Chondrocyte (in vitro differentiated cells): Measurements from ENCODE around the gene PLCB3. TPM values are rescaled to one million over a fixed set of nuclear protein-coding genes. Genes with fewer than 3 reads are reported as not detected.

Experiments
- DNase-seq: peaks from one replicate; pipeline ENCODE4 v3.0.0; 2021; ENCODE audit warnings: mixed read lengths, low spot score
- H3K27ac Mint-ChIP-seq: one replicate; pipeline ENCODE4 v1.8.0; 2021; ENCODE audit warnings: mild to moderate bottlenecking, moderate library complexity, mixed read lengths; ENCODE audit not compliant: unreplicated experiment
- H3K27me3 Mint-ChIP-seq: 2 replicates; pipeline ENCODE4 v1.8.0; 2021; ENCODE audit warnings: low read depth, mixed read lengths
- H3K36me3 Mint-ChIP-seq: 2 replicates; pipeline ENCODE4 v1.8.0; 2021; ENCODE audit warnings: low read depth, mixed read lengths
- H3K4me1 Mint-ChIP-seq: 2 replicates; pipeline ENCODE4 v1.8.0; 2021; ENCODE audit warnings: low read depth, mild to moderate bottlenecking, mixed read lengths
- H3K4me3 Mint-ChIP-seq: one replicate; pipeline ENCODE4 v1.8.0; 2021; ENCODE audit warnings: mild to moderate bottlenecking, moderate library complexity, mixed read lengths; ENCODE audit not compliant: unreplicated experiment
- H3K9me3 Mint-ChIP-seq: 2 replicates; pipeline ENCODE4 v1.8.0; 2021; ENCODE audit warnings: low read depth, mixed read lengths
- total RNA-seq: library from RNA; stranded (reverse); gene quantifications from 3 replicates; pipeline ENCODE4 v1.2.1, GENCODE V29; 2021
- TF ChIP-seq, protein P1 (sequence below): fragments of 200-600 bp; sonication (generic); IDR thresholded peaks from 2 replicates; pipeline ENCODE4 v1.5.0; 2021; ENCODE audit warnings: antibody characterized with exemption, mild to moderate bottlenecking, moderate library complexity

Gene PLCB3
- total RNA-seq, 1 donor from 2014 or later: 47.2 TPM

DNA sequence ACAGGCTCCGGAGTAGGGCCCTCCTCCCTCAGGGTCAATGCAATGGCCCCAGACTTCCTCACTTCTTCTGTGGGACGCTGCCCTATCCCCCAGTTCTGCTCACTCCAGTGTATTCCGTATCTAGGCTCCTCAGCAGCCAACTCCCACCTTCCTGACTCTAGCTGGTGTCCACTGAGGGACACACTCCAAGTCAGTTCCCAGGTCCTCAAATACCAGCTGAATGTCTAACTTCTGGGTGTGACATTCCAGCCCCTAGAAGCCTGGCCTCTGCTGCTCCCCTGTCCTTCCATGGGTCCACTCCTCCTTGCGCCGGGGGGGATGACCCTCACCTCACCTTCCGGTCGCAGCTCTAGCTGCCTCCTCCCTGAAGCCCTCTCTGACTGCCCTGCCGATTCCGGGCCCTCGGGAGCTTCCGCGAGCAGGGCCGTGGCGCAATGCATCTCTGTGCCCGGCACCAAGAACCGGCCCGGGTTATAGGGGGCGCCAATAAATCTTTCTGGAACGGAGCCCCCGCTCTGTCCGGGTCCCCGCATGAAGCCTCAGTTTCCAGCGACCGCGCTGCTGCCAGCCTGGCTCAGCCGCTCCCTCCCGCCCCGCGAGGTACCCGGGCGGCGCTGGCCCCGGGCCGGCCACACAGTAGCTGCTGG lies 17.7 kb downstream of the PLCB3 start:
- Mint-ChIP-seq H3K4me3 (peak overlapping the region; percentile 91), H3K27me3 (no peaks in the 10 kb centered on the region), H3K9me3 (no peaks in the 10 kb centered on the region), H3K36me3 (peaks cover 6% of the 10 kb centered on the region), H3K27ac (peak overlapping the region; percentile 99), H3K4me1 (peaks cover 25% of the 10 kb centered on the region)
- TF ChIP-seq, protein P1, sequence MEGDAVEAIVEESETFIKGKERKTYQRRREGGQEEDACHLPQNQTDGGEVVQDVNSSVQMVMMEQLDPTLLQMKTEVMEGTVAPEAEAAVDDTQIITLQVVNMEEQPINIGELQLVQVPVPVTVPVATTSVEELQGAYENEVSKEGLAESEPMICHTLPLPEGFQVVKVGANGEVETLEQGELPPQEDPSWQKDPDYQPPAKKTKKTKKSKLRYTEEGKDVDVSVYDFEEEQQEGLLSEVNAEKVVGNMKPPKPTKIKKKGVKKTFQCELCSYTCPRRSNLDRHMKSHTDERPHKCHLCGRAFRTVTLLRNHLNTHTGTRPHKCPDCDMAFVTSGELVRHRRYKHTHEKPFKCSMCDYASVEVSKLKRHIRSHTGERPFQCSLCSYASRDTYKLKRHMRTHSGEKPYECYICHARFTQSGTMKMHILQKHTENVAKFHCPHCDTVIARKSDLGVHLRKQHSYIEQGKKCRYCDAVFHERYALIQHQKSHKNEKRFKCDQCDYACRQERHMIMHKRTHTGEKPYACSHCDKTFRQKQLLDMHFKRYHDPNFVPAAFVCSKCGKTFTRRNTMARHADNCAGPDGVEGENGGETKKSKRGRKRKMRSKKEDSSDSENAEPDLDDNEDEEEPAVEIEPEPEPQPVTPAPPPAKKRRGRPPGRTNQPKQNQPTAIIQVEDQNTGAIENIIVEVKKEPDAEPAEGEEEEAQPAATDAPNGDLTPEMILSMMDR: no peak
- no peak for DNase-seq

DNA sequence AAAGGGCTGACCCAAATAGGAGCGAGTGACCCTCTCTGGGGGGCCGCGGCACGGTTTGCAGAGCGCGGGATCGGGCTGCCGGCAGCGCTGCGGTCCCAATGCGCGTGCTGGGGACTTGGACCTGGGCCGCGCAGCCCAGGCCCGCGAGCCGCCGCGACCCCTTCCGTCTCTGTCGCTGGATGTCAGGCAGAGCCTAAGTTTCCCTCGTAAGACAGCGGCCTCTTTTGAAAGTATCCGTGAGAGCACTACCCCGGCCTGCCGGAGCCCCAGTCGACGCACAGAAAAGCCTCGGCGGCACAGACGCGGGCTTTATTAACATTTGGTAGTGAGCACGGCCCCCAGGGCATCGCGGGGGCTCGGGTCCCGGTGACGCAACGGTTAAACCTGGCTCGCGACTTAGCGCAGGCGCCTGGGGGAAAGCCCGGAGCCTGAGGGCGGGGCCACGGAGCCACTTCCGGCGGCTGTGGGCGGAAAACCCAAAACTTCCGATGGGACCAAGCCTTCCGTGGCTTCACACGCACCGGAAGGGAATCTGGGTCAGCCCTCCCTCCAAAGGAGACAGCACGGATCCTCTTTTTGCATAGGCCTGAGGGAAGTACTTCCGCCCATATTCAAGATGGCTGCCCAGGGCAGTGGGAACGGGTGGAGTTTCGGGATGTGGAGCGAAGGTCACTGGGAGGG lies 18.4 kb downstream of the PLCB3 start:
- Mint-ChIP-seq H3K27me3 (no peaks in the 10 kb centered on the region), H3K36me3 (peaks cover 6% of the 10 kb centered on the region), H3K4me3 (peak overlapping the region; percentile 91), H3K27ac (peak overlapping the region; percentile 99), H3K4me1 (peaks cover 25% of the 10 kb centered on the region), H3K9me3 (no peaks in the 10 kb centered on the region)
- no peak for DNase-seq
- TF ChIP-seq, protein P1: peak; percentile 66

DNA sequence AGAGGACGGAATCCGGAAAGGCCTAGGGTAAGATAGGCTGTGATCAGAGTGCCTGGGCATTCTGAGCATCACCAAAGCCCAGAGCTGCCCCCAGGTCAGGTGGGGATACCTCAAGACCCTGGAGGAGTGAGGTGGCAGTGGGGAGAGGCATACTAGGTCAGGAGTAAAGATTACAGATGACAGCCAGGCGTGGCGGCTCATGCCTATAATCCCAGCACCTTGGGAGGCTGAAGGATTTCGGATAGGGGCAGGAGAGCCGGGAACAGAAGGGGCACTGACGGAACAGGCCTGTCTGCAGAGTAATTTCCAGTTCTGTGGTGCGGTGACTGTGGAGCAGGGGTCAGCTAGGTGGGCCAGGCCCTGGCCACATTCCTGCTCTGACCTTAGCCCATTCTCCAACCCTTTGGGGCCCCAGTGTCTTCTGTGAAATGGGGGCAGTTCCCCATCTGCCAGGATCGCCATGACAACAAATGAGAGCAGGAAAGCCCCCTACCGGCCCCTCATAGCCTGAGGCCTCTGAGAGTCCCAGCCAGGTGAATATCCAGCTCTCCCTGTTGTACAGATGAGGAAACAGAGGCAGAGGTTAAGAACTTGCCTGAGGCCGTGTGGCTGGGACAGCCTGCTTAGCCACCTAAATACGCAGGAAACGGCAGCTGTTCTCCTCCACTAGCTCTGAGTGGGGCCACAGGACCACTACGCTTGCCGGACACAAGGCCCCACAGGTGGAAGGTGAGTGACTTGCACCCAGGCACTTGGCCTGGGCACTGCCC lies 23.9 kb downstream of the PLCB3 start:
- Mint-ChIP-seq H3K27ac (no peak overlapping the region), H3K4me1 (peaks cover 19% of the 10 kb centered on the region), H3K9me3 (no peaks in the 10 kb centered on the region), H3K4me3 (no peak overlapping the region), H3K27me3 (no peaks in the 10 kb centered on the region), H3K36me3 (peaks cover 6% of the 10 kb centered on the region)
- TF ChIP-seq, protein P1: no peak
- DNase-seq: no peak

DNA sequence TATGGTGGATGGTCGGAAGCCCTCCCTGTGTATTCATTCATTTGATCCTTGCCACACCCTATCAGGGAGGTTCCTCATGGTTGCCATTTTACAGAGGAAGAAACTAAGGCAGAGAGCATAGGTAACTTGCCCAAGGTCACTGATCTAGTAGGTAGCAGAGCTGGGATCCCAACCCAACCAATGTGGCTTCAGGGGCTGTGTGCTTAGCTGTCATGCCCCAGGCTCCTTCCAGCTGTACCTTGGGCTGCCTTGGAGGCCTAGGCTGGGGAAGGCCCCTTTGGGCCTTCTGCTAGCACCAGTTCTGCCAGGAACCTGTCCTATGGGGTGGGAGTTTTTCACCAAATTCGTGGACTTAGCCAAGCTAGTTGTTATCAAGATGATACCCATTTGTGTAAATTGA lies 24.5 kb downstream of the PLCB3 start:
- Mint-ChIP-seq H3K9me3 (no peaks in the 10 kb centered on the region), H3K4me1 (peaks cover 19% of the 10 kb centered on the region), H3K4me3 (no peak overlapping the region), H3K36me3 (peaks cover 6% of the 10 kb centered on the region), H3K27ac (no peak overlapping the region), H3K27me3 (no peaks in the 10 kb centered on the region)
- TF ChIP-seq, protein P1: no peak
- no peak for DNase-seq
